ENCODE data around the gene CASP7. TPM values are rescaled to one million over a fixed set of nuclear protein-coding genes. Genes with fewer than 3 reads are reported as not detected.

CASP7 gene
- total RNA-seq, 2 donors from 2014 or later: 23.1 to 27.5 TPM

DNA sequence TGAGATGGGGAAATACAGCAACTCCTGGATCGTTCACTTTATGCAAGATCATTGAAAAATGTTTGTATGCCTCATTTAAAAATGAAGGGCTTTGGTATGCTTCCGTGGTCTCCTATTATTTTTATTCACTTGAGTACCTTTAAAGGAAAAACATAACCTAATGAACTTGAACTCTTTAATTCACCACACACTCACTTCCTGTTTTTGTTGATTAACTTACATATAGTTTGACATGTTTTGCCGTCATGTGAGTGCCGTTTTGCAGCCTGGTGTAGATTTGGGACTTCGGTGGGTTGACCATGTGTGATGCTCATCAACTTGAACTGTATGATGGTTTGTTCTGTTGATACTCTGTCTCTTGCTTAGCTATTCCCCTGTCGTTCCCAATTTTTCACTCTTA is 28.9 kb downstream of the CASP7 start:
- H3K27ac ChIP-seq: no peak overlapping the region
- no peaks in the 10 kb centered on the region for H3K9me3 ChIP-seq
- intact Hi-C loops (cut with DNase I): loop anchor here (5.0 to 10.0 kb wide), 2 partner anchors 89 to 186 kb away; no protein-coding TSS in a partner anchor
- no peak for DNase-seq (ENCODE audit: low spot score)
- no peaks in the 10 kb centered on the region for H3K27me3 ChIP-seq (replicated peaks; ENCODE audit: insufficient read depth)
- H3K36me3 ChIP-seq: no peaks in the 10 kb centered on the region
- WGBS: 89% methylated on average over 6 of the region's 6 CpGs
- no peaks in the 10 kb centered on the region for H3K4me1 ChIP-seq (replicated peaks)
- no peak overlapping the region for H3K4me3 ChIP-seq
- TF ChIP-seq, protein P1, sequence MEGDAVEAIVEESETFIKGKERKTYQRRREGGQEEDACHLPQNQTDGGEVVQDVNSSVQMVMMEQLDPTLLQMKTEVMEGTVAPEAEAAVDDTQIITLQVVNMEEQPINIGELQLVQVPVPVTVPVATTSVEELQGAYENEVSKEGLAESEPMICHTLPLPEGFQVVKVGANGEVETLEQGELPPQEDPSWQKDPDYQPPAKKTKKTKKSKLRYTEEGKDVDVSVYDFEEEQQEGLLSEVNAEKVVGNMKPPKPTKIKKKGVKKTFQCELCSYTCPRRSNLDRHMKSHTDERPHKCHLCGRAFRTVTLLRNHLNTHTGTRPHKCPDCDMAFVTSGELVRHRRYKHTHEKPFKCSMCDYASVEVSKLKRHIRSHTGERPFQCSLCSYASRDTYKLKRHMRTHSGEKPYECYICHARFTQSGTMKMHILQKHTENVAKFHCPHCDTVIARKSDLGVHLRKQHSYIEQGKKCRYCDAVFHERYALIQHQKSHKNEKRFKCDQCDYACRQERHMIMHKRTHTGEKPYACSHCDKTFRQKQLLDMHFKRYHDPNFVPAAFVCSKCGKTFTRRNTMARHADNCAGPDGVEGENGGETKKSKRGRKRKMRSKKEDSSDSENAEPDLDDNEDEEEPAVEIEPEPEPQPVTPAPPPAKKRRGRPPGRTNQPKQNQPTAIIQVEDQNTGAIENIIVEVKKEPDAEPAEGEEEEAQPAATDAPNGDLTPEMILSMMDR (IDR thresholded peaks at IDR 0.05): no peak
- TF ChIP-seq POLR2AphosphoS5 (IDR thresholded peaks at IDR 0.05) (no peak), POLR2A (IDR thresholded peaks at IDR 0.05) (no peak)

DNA sequence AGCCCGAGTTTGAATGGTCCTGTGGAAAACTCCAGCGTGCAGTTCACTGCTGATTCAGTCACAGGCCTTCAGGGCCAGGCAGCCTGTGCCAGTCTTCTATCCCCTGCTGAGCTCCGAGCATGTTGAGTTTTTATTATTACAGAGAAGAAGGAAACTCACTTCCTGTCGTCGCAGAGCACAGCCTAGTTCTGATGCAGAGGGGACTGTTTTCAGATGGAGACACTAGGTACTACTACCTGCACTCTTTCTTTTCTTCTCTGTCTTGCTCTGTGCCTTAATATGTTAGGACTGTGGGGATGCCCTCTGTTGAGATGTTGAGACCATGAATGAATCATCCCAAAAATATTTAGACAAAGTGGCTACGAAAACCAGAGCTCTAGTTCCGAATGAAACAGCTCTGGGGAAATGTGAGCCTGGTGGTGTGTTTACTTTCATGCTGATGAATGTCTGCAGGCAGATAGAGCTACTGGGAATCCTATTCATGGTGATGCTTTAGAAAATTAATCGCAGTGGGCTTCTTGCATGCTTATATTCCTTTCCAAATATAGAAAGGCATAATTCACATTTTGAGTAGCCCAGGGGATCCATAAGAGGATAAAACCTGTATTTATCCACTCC is 29.6 kb downstream of the CASP7 start:
- Histone ChIP-seq H3K36me3 (no peaks in the 10 kb centered on the region), H3K27ac (no peak overlapping the region), H3K4me3 (no peak overlapping the region), H3K27me3 (replicated peaks; ENCODE audit: insufficient read depth) (no peaks in the 10 kb centered on the region), H3K4me1 (replicated peaks) (no peaks in the 10 kb centered on the region), H3K9me3 (no peaks in the 10 kb centered on the region)
- TF ChIP-seq, protein P1 (IDR thresholded peaks at IDR 0.05): no peak
- TF ChIP-seq POLR2A (IDR thresholded peaks at IDR 0.05) (no peak), POLR2AphosphoS5 (IDR thresholded peaks at IDR 0.05) (no peak)
- no peak for DNase-seq (ENCODE audit: low spot score)
- intact Hi-C loops (cut with DNase I): loop anchor here (5.0 to 10.0 kb wide), 2 partner anchors 88 to 185 kb away; no protein-coding TSS in a partner anchor
- WGBS: 65% methylated on average over 8 of the region's 8 CpGs

DNA sequence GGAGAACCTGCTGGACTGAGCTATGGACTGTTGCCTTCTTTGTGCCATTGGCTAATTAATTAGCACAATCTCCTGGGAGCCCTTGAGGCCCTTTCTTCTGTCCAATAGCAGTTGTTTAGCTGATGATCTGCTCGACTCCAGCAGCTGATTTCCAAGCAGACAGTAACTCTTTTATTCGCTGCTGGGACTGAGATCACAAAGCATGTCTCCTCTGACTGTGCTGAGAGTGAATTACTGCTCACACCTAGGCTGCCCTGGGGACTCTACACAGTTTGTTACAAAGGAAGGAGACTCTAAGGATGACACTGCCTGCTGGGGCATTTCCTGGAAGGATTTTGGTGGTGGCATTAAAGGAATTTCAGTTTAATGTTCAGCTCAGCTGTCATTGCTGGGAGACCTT is 31.4 kb downstream of the CASP7 start:
- Histone ChIP-seq H3K27ac (no peak overlapping the region), H3K4me1 (replicated peaks) (no peaks in the 10 kb centered on the region), H3K9me3 (no peaks in the 10 kb centered on the region), H3K27me3 (replicated peaks; ENCODE audit: insufficient read depth) (no peaks in the 10 kb centered on the region), H3K36me3 (no peaks in the 10 kb centered on the region), H3K4me3 (no peak overlapping the region)
- DNase-seq (ENCODE audit: low spot score): no peak
- TF ChIP-seq POLR2A (IDR thresholded peaks at IDR 0.05): no peak
- 44% methylated on average over 2 of the region's 2 CpGs for WGBS
- intact Hi-C loops (cut with DNase I): no loop called here

DNA sequence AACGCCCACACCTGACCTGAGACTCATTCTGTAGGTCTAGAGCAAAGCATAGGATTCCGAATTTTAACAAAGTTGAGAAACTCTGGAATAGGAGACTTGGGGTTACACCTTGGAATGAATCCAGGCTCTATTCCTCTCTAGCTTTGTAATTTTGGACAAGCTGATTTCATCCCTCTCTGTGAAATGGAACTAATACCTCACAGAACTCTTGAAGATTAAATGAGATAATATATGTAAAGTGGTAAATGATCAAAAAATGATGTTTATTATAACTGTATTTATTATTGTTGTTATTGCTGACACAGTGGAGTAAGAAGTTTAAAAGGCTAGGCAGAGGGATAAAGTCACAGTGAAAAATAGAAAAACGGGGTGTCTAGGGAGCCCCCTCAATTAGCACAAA is 32.3 kb downstream of the CASP7 start:
- no peak for DNase-seq (ENCODE audit: low spot score)
- Histone ChIP-seq H3K9me3 (no peaks in the 10 kb centered on the region), H3K27me3 (replicated peaks; ENCODE audit: insufficient read depth) (no peaks in the 10 kb centered on the region), H3K27ac (no peak overlapping the region), H3K4me1 (replicated peaks) (no peaks in the 10 kb centered on the region), H3K36me3 (no peaks in the 10 kb centered on the region), H3K4me3 (no peak overlapping the region)
- TF ChIP-seq POLR2AphosphoS5 (IDR thresholded peaks at IDR 0.05) (no peak), POLR2A (IDR thresholded peaks at IDR 0.05) (no peak)
- TF ChIP-seq, protein P1 (IDR thresholded peaks at IDR 0.05): no peak
- intact Hi-C loops (cut with DNase I): no loop called here
- 91% methylated on average over 3 of the region's 3 CpGs for WGBS

DNA sequence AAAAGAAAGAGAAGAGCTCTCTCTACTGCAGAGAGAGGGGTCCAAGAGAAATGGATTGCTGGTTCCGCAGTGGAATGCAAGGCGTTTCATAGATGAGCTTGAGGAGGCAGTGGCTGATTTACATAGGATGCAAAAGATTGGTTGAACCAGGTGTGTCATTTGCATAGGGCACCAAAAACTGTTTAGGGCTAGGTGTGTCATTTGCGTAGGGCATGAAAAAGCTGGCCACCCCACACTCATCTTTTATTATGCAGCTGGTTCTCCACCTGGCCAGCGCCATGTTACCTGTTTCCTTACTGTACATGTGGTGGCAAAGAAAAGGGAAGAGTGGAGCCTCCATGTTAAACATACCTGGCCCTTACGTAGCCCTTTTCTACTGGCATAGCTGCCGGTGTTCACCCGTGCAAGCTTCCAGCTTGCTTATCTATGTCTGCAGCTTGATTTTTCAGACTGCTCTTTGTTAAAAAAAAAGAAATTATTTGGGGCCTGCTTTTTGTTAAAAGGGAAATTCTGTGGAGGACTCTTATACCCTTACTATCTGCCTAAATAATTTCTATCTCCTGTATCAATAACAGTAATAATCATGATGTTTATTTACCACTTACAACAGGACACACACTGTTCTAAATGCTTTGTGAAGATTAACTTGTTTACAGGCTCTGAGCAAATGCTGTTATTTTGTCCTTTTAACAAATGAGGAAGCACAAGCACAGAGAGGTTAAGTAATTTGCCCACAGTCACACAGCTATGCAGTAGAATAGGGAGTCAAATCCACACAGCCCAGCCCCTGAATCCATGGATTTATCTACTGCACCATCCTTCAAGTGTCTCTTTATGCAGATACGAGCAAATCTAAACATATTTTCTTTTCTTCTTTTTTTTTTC is 33.3 kb downstream of the CASP7 start:
- no peak overlapping the region for H3K27ac ChIP-seq

More for the DNA sequence above, 33.3 kb downstream of the CASP7 start:
- Histone ChIP-seq H3K9me3 (no peaks in the 10 kb centered on the region), H3K4me1 (replicated peaks) (no peaks in the 10 kb centered on the region), H3K4me3 (no peak overlapping the region), H3K27me3 (replicated peaks; ENCODE audit: insufficient read depth) (no peaks in the 10 kb centered on the region), H3K36me3 (no peaks in the 10 kb centered on the region)
- no peak for DNase-seq (ENCODE audit: low spot score)
- 52% methylated on average over 8 of the region's 8 CpGs for WGBS
- TF ChIP-seq POLR2A (IDR thresholded peaks at IDR 0.05) (no peak), POLR2AphosphoS5 (IDR thresholded peaks at IDR 0.05) (no peak)
- TF ChIP-seq, protein P1 (IDR thresholded peaks at IDR 0.05): no peak
- intact Hi-C loops (cut with DNase I): no loop called here

Data from prostate gland (tissue), 2 donors.